Esophagus squamous epithelium (tissue), 5 donors: ENCODE results near the gene CEP76. TPM values are rescaled to one million over a fixed set of nuclear protein-coding genes. Genes with fewer than 3 reads are reported as not detected.

Experiments
- DNase-seq: peaks from one replicate; lab custom pipeline; 2025; lab: John Stamatoyannopoulos, UW
- H3K27ac ChIP-seq, 4 donors: fragments of 200-600 bp; sonication (generic); one replicate each; pipeline ENCODE4 v1.5.1; 2016 to 2019; ENCODE audit warnings: mild to moderate bottlenecking in 1 of 4
- H3K27me3 ChIP-seq, 4 donors: fragments of 200-600 bp; sonication (generic); 1 replicate in 3 of 4; 2 replicates in 1 of 4; pipeline versions ENCODE4 v1.5.1 to v1.6.0; 2017 to 2021; ENCODE audit warnings: antibody characterized with exemption in 1 of 4
- H3K36me3 ChIP-seq, 3 donors: fragments of 200-600 bp; sonication (generic); one replicate each; pipeline ENCODE4 v1.5.1; 2016 to 2019
- H3K4me1 ChIP-seq, 3 donors: fragments of 200-600 bp; sonication (generic); one replicate each; pipeline ENCODE4 v1.5.1; 2017 to 2019
- H3K4me3 ChIP-seq, 4 donors: fragments of 200-600 bp; sonication (generic); 1 replicate in 3 of 4; 2 replicates in 1 of 4; pipeline ENCODE4 v1.5.1; 2016 to 2019; ENCODE audit warnings: mild to moderate bottlenecking in 2 of 4, moderate library complexity in 1 of 4
- H3K9me3 ChIP-seq, 3 donors: fragments of 200-600 bp; sonication (generic); one replicate each; pipeline ENCODE4 v1.5.1; 2016 to 2019
- POLR2A ChIP-seq, 4 donors: fragments of 450-650 bp; IDR thresholded peaks; one replicate each; pipeline ENCODE4 v1.6.1; 2017; ENCODE audit warnings: antibody characterized with exemption in 4 of 4, mild to moderate bottlenecking in 4 of 4, moderate library complexity in 3 of 4
- WGBS, 2 donors: methylation state at CpG; one replicate each; pipeline ENCODE4 v1.1.5; 2018; 5-methylcytosine and 5-hydroxymethylcytosine counted together
- intact Hi-C: fragments of 100-400 bp; cut with DNase I; formaldehyde crosslinking; loops from one replicate; pipeline ENCODE4 v1.15.0; 2022
- total RNA-seq, 4 donors: library from RNA; depleted of rRNA; stranded (reverse); fragments of >200 nt; gene quantifications; one replicate each; pipeline ENCODE4 v1.1.0, GENCODE V29; 2016
- TF ChIP-seq, protein P1 (sequence below), 6 experiments: fragments of 450-650 bp in 4 of 6; fragments of 200-600 bp in 2 of 6; sonication (generic) in 2 of 6; IDR thresholded peaks; one replicate each; pipeline ENCODE4 v1.5.1; 2016 to 2019; ENCODE audit warnings: antibody characterized with exemption in 6 of 6, mild to moderate bottlenecking in 4 of 6, moderate library complexity in 4 of 6
- donor health status: DM: yes; HTN: yes; CAD: no.

The CEP76 gene
- total RNA-seq, 4 donors from 2014 or later, result 10.7 to 13.6 (median 11.6) TPM

DNA sequence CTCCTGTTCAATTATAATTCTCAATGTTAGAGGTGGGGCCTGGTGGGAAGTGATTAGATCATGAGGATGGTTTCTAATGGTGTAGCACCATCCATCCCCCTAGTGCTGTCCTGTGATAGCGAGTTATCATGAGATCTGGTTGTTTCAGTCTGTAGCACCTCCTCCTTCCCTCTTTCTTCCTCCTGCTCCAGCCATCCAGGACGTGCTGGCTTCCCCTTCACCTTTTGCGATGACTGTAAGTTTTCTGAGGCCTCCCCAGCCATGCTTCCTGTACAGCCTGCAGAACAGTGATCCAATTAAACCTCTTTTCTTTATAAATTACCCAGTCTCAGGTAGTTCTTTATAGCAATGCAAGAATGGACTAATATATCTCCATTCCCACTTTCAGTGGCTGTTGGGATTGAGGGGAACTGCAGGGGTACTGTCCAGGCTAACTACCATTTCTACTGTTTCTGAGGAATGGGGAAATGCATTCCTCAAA is 63.8 kb downstream of the CEP76 start:
- 60 to 69% methylated on average over 3 of the region's 3 CpGs for WGBS, 2 donors
- no peaks in the 10 kb centered on the region for H3K9me3 ChIP-seq
- no peaks in the 10 kb centered on the region for H3K27me3 ChIP-seq

DNA sequence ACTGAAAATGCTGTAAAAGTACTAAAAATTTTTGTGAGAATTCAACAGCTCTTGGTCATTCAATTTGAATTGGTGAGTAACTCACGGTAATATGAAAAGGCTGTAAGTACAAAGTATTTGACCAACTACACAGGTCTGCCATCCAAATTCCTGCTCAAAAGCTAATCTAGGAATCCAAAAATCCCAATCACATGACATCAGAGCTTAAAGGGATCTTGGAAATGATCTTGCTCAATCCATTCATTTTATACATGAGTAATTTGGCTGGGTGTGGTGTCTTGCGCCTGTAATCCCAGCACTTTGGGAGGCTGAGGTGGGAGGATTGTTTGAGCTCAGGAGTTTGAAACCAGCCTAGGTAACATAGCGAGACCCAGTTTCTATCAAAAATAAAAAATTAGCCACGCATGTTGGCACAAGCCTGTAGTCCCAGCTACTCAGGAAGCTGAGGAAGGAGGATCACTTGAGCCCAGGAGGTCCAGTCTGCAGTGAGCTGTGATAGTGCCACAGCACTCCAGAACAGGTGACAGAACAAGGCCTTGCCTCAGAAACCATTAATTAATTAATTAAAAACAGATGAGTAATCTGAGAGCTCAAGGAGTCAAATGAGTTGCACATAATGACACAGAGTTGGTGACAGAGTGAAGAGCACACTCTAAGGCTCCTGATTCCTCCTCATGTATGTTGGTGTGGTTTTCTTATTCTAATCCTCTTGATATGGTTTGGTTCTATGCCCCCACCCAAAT is 64.5 kb downstream of the CEP76 start:
- DNase-seq, result no peak

More for the DNA sequence above, 63.8 kb downstream of the CEP76 start:
- TF ChIP-seq, protein P1, sequence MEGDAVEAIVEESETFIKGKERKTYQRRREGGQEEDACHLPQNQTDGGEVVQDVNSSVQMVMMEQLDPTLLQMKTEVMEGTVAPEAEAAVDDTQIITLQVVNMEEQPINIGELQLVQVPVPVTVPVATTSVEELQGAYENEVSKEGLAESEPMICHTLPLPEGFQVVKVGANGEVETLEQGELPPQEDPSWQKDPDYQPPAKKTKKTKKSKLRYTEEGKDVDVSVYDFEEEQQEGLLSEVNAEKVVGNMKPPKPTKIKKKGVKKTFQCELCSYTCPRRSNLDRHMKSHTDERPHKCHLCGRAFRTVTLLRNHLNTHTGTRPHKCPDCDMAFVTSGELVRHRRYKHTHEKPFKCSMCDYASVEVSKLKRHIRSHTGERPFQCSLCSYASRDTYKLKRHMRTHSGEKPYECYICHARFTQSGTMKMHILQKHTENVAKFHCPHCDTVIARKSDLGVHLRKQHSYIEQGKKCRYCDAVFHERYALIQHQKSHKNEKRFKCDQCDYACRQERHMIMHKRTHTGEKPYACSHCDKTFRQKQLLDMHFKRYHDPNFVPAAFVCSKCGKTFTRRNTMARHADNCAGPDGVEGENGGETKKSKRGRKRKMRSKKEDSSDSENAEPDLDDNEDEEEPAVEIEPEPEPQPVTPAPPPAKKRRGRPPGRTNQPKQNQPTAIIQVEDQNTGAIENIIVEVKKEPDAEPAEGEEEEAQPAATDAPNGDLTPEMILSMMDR (IDR thresholded peaks at IDR 0.05), result no peak
- TF ChIP-seq POLR2A (IDR thresholded peaks at IDR 0.05), result no peak
- H3K4me3 ChIP-seq, result no peak overlapping the region
- intact Hi-C loops, result no loop called here
- DNase-seq, result no peak
- peaks cover 0 to 13% (median 5%) of the 10 kb centered on the region in 3 donors for H3K4me1 ChIP-seq
- no peaks in the 10 kb centered on the region for H3K36me3 ChIP-seq
- H3K27ac ChIP-seq, result no peak overlapping the region

DNA sequence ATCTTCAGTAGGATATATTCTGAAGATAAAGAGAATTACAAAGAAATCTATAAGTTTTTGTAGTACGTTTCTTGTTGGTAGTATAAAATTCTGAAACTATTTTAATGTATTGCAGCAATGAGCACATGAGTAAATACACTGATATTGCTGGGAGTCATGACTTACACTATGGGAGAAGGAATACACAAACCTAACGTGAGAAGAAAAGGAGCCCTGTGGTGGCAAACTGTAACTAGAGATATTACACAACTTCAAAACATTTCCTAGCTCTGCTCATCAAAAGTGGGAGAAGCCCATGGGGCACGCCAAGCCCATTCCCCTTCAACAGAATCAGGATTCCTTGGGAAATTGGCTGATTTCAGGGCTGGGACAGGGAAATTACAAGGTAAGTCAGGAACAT is 65.1 kb downstream of the CEP76 start:
- intact Hi-C loops, result no loop called here

More for the DNA sequence above, 64.5 kb downstream of the CEP76 start:
- no peak overlapping the region for H3K4me3 ChIP-seq
- TF ChIP-seq POLR2A (IDR thresholded peaks at IDR 0.05), result no peak
- TF ChIP-seq, protein P1 (IDR thresholded peaks at IDR 0.05), result no peak
- WGBS, 2 donors, result 75 to 84% methylated on average over 3 to 4 of the region's 4 CpGs
- intact Hi-C loops, result no loop called here
- H3K9me3 ChIP-seq, result no peaks in the 10 kb centered on the region
- peaks cover 0 to 13% (median 5%) of the 10 kb centered on the region in 3 donors for H3K4me1 ChIP-seq
- H3K27me3 ChIP-seq, result no peaks in the 10 kb centered on the region
- no peaks in the 10 kb centered on the region for H3K36me3 ChIP-seq
- H3K27ac ChIP-seq, result no peak overlapping the region

DNA sequence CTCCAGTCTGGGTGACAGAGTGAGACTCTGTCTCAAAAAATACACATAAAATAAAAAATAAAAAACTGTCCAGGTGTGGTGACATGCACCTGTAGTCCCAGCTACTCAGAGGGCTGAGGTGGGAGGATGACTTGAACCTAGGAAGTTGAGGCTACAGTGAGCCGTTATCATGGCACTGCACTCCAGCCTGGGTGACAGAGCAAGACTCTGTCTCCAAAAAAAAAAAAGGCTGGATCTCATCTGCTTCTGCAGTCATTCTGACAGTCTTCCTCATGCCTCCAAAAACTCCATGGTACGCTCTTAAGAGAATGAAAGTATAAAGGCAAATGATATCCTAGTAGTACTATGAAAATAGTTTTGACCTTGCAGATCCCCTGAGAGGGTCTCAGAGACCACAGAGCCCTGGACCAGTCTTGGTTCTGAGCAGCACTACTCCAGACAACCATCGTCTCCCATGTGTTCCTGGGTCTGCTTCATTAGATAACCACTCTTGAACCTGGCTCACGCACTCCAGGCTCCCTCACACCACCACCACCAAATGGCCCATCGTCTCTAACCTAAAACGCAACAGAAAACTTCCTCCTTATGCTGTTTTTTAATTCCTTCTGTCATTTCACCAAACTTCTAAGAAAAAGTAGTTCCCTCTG is 70.6 kb downstream of the CEP76 start:
- 76 to 78% methylated on average over 6 of the region's 6 CpGs for WGBS, 2 donors
- Histone ChIP-seq H3K9me3 (no peaks in the 10 kb centered on the region), H3K4me1 (no peaks in the 10 kb centered on the region), H3K27ac (no peak overlapping the region), H3K27me3 (no peaks in the 10 kb centered on the region), H3K4me3 (no peak overlapping the region), H3K36me3 (no peaks in the 10 kb centered on the region)
- TF ChIP-seq, protein P1 (IDR thresholded peaks at IDR 0.05), result no peak
- no peak for TF ChIP-seq POLR2A (IDR thresholded peaks at IDR 0.05)
- no peak for DNase-seq
- intact Hi-C loops, result no loop called here

More for the DNA sequence above, 65.1 kb downstream of the CEP76 start:
- H3K36me3 ChIP-seq, result no peaks in the 10 kb centered on the region
- no peak for DNase-seq
- H3K4me3 ChIP-seq, result no peak overlapping the region
- TF ChIP-seq, protein P1 (IDR thresholded peaks at IDR 0.05), result no peak
- no peak for TF ChIP-seq POLR2A (IDR thresholded peaks at IDR 0.05)
- 90 to 91% methylated on average over 3 of the region's 3 CpGs for WGBS, 2 donors
- no peak overlapping the region for H3K27ac ChIP-seq
- H3K27me3 ChIP-seq, result no peaks in the 10 kb centered on the region
- peaks cover 0 to 13% (median 5%) of the 10 kb centered on the region in 3 donors for H3K4me1 ChIP-seq
- no peaks in the 10 kb centered on the region for H3K9me3 ChIP-seq

DNA sequence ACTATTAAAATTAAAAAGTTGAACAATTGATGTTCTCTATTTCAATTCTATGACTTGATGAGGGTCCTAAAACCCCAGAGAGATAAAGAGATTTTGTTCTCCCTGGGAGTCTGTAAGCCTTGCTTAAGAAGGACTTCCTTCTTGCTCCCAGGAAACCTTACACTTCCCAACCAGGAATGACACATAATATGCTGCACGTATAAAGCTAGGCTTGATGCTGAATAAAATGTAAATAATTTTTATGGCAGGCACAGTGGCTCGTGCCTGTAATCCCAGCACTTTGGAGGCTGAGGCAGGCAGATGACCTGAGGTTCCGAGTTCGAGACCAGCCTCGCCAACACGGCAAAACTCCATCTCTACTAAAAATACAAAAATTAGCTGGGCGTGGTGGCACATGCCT is 72.4 kb downstream of the CEP76 start:
- intact Hi-C loops, result no loop called here
- WGBS, 2 donors, result 81 to 90% methylated on average over 4 to 7 of the region's 7 CpGs
- no peak overlapping the region for H3K27ac ChIP-seq

More for the DNA sequence above, 72.4 kb downstream of the CEP76 start:
- DNase-seq, result no peak
- no peaks in the 10 kb centered on the region for H3K36me3 ChIP-seq
- no peaks in the 10 kb centered on the region for H3K4me1 ChIP-seq
- no peaks in the 10 kb centered on the region for H3K9me3 ChIP-seq
- H3K4me3 ChIP-seq, result no peak overlapping the region
- TF ChIP-seq, protein P1 (IDR thresholded peaks at IDR 0.05), result no peak
- no peak for TF ChIP-seq POLR2A (IDR thresholded peaks at IDR 0.05)
- H3K27me3 ChIP-seq, result no peaks in the 10 kb centered on the region
